Measurements from ENCODE around the gene HS2ST1. TPM values are rescaled to one million over a fixed set of nuclear protein-coding genes. Genes with fewer than 3 reads are reported as not detected.

HS2ST1 gene
- total RNA-seq, 2 experiments from 2014 or later, result 20.9 to 25.3 TPM

GRCh38 chr1:87077959-87078639, 163.7 kb downstream of the HS2ST1 start:
- POLR2A ChIA-PET, result no interaction called here
- no peaks in the 10 kb centered on the region for H3K27me3 Mint-ChIP-seq (ENCODE audit: low read depth)
- H3K36me3 Mint-ChIP-seq (ENCODE audit: low read depth), result peaks cover 2% of the 10 kb centered on the region

GRCh38 chr1:87084244-87084836, 169.9 kb downstream of the HS2ST1 start:
- no peak for ATAC-seq
- DNase-seq, result no peak

More at GRCh38 chr1:87077959-87078639, 163.7 kb downstream of the HS2ST1 start:
- H3K4me3 Mint-ChIP-seq, result no peak overlapping the region
- ATAC-seq (no peak), DNase-seq (no peak)
- CTCF ChIA-PET, result no interaction called here
- no peaks in the 10 kb centered on the region for H3K4me1 Mint-ChIP-seq (ENCODE audit: low read depth)
- H3K9me3 Mint-ChIP-seq (ENCODE audit: insufficient read depth), result no peaks in the 10 kb centered on the region
- no peak overlapping the region for H3K27ac Mint-ChIP-seq

GRCh38 chr1:87086120-87086519, 171.7 kb downstream of the HS2ST1 start:
- DNase-seq (no peak), ATAC-seq (no peak)
- no peak overlapping the region for H3K4me3 Mint-ChIP-seq
- H3K4me1 Mint-ChIP-seq (ENCODE audit: low read depth), result peaks cover 16% of the 10 kb centered on the region
- ChIA-PET CTCF (interaction anchor here (0.7 to 6.2 kb wide), 8 partner anchors 9 to 584 kb away, joined by 3 to 56 read pairs (median 9); partner anchors contain the start of genes HS2ST1 and SELENOF), POLR2A (no interaction called here)
- H3K36me3 Mint-ChIP-seq (ENCODE audit: low read depth), result no peaks in the 10 kb centered on the region
- no peaks in the 10 kb centered on the region for H3K9me3 Mint-ChIP-seq (ENCODE audit: insufficient read depth)
- H3K27me3 Mint-ChIP-seq (ENCODE audit: low read depth), result no peaks in the 10 kb centered on the region
- no peak overlapping the region for H3K27ac Mint-ChIP-seq

More at GRCh38 chr1:87084244-87084836, 169.9 kb downstream of the HS2ST1 start:
- Mint-ChIP-seq H3K27ac (no peak overlapping the region), H3K9me3 (ENCODE audit: insufficient read depth) (no peaks in the 10 kb centered on the region), H3K27me3 (ENCODE audit: low read depth) (no peaks in the 10 kb centered on the region), H3K36me3 (ENCODE audit: low read depth) (no peaks in the 10 kb centered on the region), H3K4me1 (ENCODE audit: low read depth) (peaks cover 7% of the 10 kb centered on the region), H3K4me3 (no peak overlapping the region)
- ChIA-PET POLR2A (interaction anchor here (2.4 kb wide), 1 partner anchor 170 kb away, joined by 9 read pairs; the partner anchor contains the start of genes HS2ST1 and SELENOF), CTCF (interaction anchor here (0.7 to 6.2 kb wide), 22 partner anchors 10 to 380 kb away, joined by 3 to 56 read pairs (median 4); partner anchors contain the start of genes HS2ST1, SELENOF and SH3GLB1)

- DNase-seq, result no peak
- Mint-ChIP-seq H3K9me3 (ENCODE audit: insufficient read depth) (no peaks in the 10 kb centered on the region), H3K4me3 (no peak overlapping the region), H3K4me1 (ENCODE audit: low read depth) (peaks cover 18% of the 10 kb centered on the region), H3K27me3 (ENCODE audit: low read depth) (no peaks in the 10 kb centered on the region), H3K36me3 (ENCODE audit: low read depth) (no peaks in the 10 kb centered on the region), H3K27ac (no peak overlapping the region)
- ChIA-PET POLR2A (no interaction called here), CTCF (interaction anchor here (1.2 to 1.3 kb wide), 2 partner anchors 10 to 44 kb away, joined by 3 to 4 read pairs; no protein-coding TSS in a partner anchor)
- ATAC-seq, result no peak
These were observed 174.8 kb downstream of the HS2ST1 start for GRCh38 chr1:87089070-87089736.

- Mint-ChIP-seq H3K27ac (no peak overlapping the region), H3K27me3 (ENCODE audit: low read depth) (no peaks in the 10 kb centered on the region), H3K9me3 (ENCODE audit: insufficient read depth) (no peaks in the 10 kb centered on the region), H3K36me3 (ENCODE audit: low read depth) (no peaks in the 10 kb centered on the region), H3K4me1 (ENCODE audit: low read depth) (peaks cover 18% of the 10 kb centered on the region), H3K4me3 (no peak overlapping the region)
- POLR2A ChIA-PET, result no interaction called here
- CTCF ChIA-PET, result interaction anchor here (1.2 to 1.3 kb wide), 2 partner anchors 9 to 45 kb away, joined by 3 to 4 read pairs; no protein-coding TSS in a partner anchor
- ATAC-seq, result no peak
- DNase-seq, result no peak
These were observed 175.4 kb downstream of the HS2ST1 start for GRCh38 chr1:87089823-87090222.

- Mint-ChIP-seq H3K27me3 (ENCODE audit: low read depth) (no peaks in the 10 kb centered on the region), H3K4me1 (ENCODE audit: low read depth) (peaks cover 18% of the 10 kb centered on the region), H3K4me3 (no peak overlapping the region), H3K9me3 (ENCODE audit: insufficient read depth) (no peaks in the 10 kb centered on the region), H3K27ac (no peak overlapping the region), H3K36me3 (ENCODE audit: low read depth) (no peaks in the 10 kb centered on the region)
- ChIA-PET POLR2A (no interaction called here), CTCF (no interaction called here)
- ATAC-seq (no peak), DNase-seq (no peak)
These were observed 177.0 kb downstream of the HS2ST1 start for GRCh38 chr1:87091425-87091824.

GRCh38 chr1:87092846-87093245, 178.4 kb downstream of the HS2ST1 start:
- H3K4me3 Mint-ChIP-seq, result no peak overlapping the region
- no peaks in the 10 kb centered on the region for H3K36me3 Mint-ChIP-seq (ENCODE audit: low read depth)
- POLR2A ChIA-PET, result no interaction called here
- H3K4me1 Mint-ChIP-seq (ENCODE audit: low read depth), result peaks cover 18% of the 10 kb centered on the region
- CTCF ChIA-PET, result interaction anchor here (0.9 to 1.4 kb wide), 2 partner anchors 128 to 178 kb away, joined by 3 to 4 read pairs; partner anchors contain the start of gene HS2ST1
- no peak for DNase-seq
- no peaks in the 10 kb centered on the region for H3K27me3 Mint-ChIP-seq (ENCODE audit: low read depth)
- no peak for ATAC-seq
- no peak overlapping the region for H3K27ac Mint-ChIP-seq
- H3K9me3 Mint-ChIP-seq (ENCODE audit: insufficient read depth), result no peaks in the 10 kb centered on the region

GRCh38 chr1:87093286-87093685, 178.9 kb downstream of the HS2ST1 start:
- no peaks in the 10 kb centered on the region for H3K27me3 Mint-ChIP-seq (ENCODE audit: low read depth)
- no peaks in the 10 kb centered on the region for H3K9me3 Mint-ChIP-seq (ENCODE audit: insufficient read depth)
- no peaks in the 10 kb centered on the region for H3K36me3 Mint-ChIP-seq (ENCODE audit: low read depth)
- ChIA-PET POLR2A (no interaction called here), CTCF (interaction anchor here (0.9 to 1.4 kb wide), 3 partner anchors 21 to 178 kb away, joined by 3 to 4 read pairs (median 3); partner anchors contain the start of gene HS2ST1)
- peaks cover 18% of the 10 kb centered on the region for H3K4me1 Mint-ChIP-seq (ENCODE audit: low read depth)
- H3K27ac Mint-ChIP-seq, result no peak overlapping the region
- DNase-seq (no peak), ATAC-seq (no peak)
- H3K4me3 Mint-ChIP-seq, result no peak overlapping the region

- ChIA-PET CTCF (interaction anchor here (1.0 to 3.0 kb wide), 3 partner anchors 9 to 179 kb away, joined by 3 to 13 read pairs (median 4); partner anchors contain the start of gene HS2ST1), POLR2A (no interaction called here)
- no peak overlapping the region for H3K4me3 Mint-ChIP-seq
- peaks cover 3% of the 10 kb centered on the region for H3K36me3 Mint-ChIP-seq (ENCODE audit: low read depth)
- no peaks in the 10 kb centered on the region for H3K9me3 Mint-ChIP-seq (ENCODE audit: insufficient read depth)
- H3K27ac Mint-ChIP-seq, result no peak overlapping the region
- DNase-seq (no peak), ATAC-seq (no peak)
- peaks cover 12% of the 10 kb centered on the region for H3K4me1 Mint-ChIP-seq (ENCODE audit: low read depth)
- H3K27me3 Mint-ChIP-seq (ENCODE audit: low read depth), result no peaks in the 10 kb centered on the region
These were observed 179.8 kb downstream of the HS2ST1 start for GRCh38 chr1:87094238-87094637.

- CTCF ChIA-PET, result no interaction called here
These were observed 185.8 kb downstream of the HS2ST1 start for GRCh38 chr1:87100271-87100670.

GRCh38 chr1:87103074-87103473, 188.6 kb downstream of the HS2ST1 start:
- DNase-seq (no peak), ATAC-seq (no peak)
- ChIA-PET CTCF (no interaction called here), POLR2A (no interaction called here)
- H3K27ac Mint-ChIP-seq, result no peak overlapping the region
- no peaks in the 10 kb centered on the region for H3K4me1 Mint-ChIP-seq (ENCODE audit: low read depth)
- H3K36me3 Mint-ChIP-seq (ENCODE audit: low read depth), result peaks cover 19% of the 10 kb centered on the region
- H3K4me3 Mint-ChIP-seq, result no peak overlapping the region
- H3K27me3 Mint-ChIP-seq (ENCODE audit: low read depth), result no peaks in the 10 kb centered on the region
- H3K9me3 Mint-ChIP-seq (ENCODE audit: insufficient read depth), result no peaks in the 10 kb centered on the region

More at GRCh38 chr1:87100271-87100670, 185.8 kb downstream of the HS2ST1 start:
- no peaks in the 10 kb centered on the region for H3K27me3 Mint-ChIP-seq (ENCODE audit: low read depth)
- no peaks in the 10 kb centered on the region for H3K9me3 Mint-ChIP-seq (ENCODE audit: insufficient read depth)
- no peaks in the 10 kb centered on the region for H3K4me1 Mint-ChIP-seq (ENCODE audit: low read depth)
- H3K36me3 Mint-ChIP-seq (ENCODE audit: low read depth), result peaks cover 19% of the 10 kb centered on the region
- DNase-seq, result no peak
- ATAC-seq, result no peak
- POLR2A ChIA-PET, result no interaction called here
- H3K27ac Mint-ChIP-seq, result no peak overlapping the region
- no peak overlapping the region for H3K4me3 Mint-ChIP-seq

GRCh38 chr1:87104140-87104539, 189.7 kb downstream of the HS2ST1 start:
- DNase-seq, result no peak
- H3K4me3 Mint-ChIP-seq, result no peak overlapping the region
- peaks cover 17% of the 10 kb centered on the region for H3K36me3 Mint-ChIP-seq (ENCODE audit: low read depth)
- no peaks in the 10 kb centered on the region for H3K4me1 Mint-ChIP-seq (ENCODE audit: low read depth)
- H3K27me3 Mint-ChIP-seq (ENCODE audit: low read depth), result no peaks in the 10 kb centered on the region
- no peak for ATAC-seq
- H3K27ac Mint-ChIP-seq, result no peak overlapping the region
- POLR2A ChIA-PET, result no interaction called here
- no peaks in the 10 kb centered on the region for H3K9me3 Mint-ChIP-seq (ENCODE audit: insufficient read depth)
- CTCF ChIA-PET, result no interaction called here

All from activated CD8-positive, alpha-beta T cell treated with anti-CD3 and anti-CD28 coated beads, Interleukin-2, amount 10 ng/mL, durations not matched to agents 7 days and 5 days (primary cell).